ENCODE results near the gene CYBA.

CYBA gene

DNA sequence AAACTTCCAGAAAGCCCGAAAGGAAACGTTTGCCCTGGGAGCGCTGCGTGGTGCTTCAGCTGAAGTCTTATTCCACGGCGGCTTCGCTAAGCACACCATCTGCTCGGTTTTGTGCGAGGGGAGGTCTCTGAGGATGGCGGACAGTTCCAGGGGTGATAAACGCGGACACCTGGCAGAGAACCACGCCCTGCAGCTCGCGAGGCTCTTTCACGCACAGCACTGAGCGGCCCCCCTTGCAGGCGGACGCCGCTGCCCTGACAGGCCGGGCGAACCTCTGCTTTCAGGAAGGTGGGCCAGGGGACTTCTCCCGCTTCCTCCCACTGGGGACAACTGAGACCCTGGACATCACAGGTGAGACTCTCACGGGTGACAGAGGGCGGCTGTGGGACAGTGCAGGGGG, 8.3 kb upstream of the CYBA start:
- FAIRE-seq, result no peak

DNA sequence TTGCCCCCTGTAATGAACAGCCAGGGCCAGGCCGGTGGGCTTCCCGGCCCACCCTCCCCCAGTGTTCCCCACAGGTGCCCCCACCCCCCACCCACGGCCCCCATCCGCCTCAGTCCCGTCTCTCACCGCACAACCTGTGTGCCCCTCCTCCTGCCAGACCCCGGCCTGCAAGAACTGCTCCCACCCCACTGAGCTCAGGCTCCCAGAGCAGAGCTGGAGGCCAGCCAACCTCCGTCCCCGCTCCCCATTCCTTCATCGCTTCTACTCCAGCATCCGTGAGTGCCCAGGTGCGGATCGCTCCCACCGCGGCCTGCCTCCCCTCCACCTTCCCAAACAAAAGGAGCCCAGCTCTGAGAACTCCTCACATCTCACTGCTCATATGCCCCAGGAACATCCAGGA, 7.9 kb upstream of the CYBA start:
- FAIRE-seq, result no peak

DNA sequence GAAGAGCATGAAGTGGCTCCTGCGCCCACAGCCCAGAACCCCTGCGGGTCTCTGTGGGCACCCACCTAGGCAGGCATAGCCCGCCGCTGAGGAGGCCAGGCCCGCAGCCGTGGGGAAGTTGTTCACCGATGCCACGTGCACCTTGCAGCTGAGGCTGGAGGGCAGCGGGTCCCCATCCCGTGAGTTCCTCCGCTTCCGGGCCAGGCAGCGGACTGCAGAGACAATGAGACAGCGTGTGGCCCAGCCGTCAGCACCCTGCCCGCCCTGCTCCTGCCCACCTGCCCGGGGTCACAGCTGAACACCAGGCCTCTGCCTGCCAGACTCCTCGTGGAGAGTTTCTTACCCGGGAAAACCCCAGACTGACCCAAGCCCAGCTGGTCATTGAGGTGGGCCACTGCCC, 6.5 kb upstream of the CYBA start:
- FAIRE-seq, result no peak

DNA sequence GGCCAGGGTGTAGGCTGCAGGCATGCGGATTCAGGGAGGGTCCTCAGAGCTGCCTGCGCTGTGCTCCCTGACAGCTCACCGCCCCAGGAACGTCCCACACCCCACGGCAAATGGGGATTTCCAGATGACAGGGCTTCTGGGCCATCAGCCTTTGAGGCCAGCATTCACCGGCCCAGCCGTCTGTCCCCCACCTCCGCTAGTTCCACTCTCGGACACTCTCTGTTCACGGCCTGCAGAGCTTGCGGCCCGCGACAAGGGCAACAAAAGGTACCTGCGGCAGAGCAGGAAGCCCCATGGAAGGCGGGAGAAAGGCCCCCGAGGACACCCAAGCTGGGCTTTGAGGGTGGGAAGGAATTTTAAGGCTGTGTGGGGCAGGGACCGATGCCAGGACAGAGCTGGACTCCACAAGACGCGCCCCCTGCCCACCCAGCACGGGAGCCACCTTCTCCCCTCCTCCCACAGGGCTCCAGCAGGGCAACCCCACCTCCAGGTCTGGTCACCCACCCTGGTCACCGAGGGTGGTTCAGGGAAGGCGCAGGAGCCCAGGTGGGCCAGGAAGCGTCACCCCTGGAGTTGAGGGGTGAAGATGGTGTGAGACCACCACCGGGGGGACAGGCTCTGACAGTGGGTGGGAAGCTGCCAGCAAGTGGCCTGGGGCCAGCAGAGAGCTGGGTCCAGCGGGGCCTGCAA, 5.6 kb upstream of the CYBA start:
- FAIRE-seq, result no peak

DNA sequence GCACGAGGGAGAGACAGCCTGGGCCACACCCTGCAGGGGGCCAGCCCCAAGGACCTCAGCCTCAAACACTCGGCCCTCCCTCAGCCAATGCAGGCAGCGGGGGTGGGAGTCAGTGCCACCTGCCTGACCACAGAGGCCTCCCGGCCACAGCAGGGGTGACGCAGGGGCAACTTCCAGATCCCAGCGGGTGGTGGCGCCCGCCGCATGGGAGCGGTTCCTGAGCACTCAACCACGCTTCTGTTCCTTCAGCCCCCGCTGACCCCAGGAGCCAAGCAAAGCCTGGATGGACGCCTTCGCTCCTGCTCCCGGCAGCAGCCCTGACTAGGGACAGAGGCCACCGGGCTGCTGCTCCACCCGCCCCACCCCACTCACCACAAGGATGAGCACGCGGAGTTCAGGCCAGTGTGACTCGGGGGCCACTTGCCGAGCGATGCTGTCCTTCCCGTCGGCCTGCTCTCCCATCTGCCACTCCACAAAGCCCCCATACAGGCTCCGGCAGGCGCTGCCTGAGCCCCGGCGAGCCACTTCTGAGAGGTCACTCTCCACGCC, 5.0 kb upstream of the CYBA start:
- no peak for FAIRE-seq

DNA sequence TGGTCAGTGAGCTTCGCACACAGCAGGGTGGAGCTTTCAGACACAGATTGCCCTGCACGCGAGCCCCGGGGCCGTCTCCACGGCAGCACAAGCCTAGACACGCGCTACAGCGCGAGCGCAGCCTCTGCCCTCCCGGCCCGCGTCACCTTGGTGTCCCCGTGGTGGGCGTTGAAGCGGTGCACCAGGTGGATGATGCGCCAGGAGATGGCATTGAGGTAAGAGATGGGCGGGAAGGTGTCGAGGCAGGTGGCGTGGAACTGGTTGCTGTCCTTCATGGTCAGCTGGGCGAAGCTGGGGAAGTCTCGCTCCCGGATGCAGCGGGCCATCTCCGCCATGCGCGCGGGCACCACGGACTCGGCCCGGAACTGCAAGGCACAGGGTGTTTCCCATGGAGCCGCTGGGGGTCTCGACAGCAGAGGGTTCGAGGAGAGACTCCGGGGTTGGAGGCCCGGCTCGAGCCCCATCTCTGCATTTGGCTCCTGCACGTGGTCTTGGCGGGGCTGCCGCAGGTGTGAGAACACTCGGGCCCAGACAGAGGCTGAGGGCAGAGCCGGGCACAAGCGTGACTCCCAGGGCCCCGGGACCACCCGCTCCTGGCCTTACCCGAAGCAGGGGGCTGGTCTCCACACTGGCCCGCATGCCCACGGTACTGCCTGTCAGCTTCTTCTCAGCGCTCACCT, 4.3 kb upstream of the CYBA start:
- FAIRE-seq, result no peak

DNA sequence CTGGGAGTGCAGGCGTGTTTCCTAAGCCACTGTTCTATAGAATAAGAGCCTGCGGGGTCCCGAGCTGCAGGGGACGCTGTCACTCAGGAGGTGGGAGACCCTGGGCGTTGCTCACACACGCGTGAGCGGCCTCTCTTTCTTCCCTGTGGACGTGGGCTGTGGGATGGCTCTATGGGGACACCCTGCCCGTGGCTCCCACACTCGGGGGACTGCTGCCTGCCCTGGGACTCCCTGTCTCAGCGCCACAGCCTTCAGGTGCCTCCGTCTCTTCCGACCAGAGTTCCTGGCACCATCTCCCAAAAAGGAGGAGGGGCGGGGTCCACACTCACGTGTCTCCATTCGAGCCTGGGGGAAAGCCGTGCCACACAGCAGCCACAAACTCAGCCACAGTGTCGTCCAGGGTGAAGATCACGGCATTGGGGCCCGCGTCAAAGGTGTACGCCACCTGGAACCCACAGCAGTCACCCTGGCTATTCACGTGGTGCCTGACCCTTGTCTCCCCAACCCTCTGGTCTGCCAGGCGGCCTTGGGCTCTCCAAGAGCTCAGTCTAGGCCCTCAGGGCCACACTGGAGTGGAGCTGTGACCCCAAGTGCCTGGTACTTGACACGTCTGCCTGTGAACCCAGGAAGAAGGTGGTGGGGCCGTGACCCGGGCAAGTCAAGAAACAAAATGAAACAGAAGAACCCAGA, 3.7 kb upstream of the CYBA start:
- no peak for FAIRE-seq

DNA sequence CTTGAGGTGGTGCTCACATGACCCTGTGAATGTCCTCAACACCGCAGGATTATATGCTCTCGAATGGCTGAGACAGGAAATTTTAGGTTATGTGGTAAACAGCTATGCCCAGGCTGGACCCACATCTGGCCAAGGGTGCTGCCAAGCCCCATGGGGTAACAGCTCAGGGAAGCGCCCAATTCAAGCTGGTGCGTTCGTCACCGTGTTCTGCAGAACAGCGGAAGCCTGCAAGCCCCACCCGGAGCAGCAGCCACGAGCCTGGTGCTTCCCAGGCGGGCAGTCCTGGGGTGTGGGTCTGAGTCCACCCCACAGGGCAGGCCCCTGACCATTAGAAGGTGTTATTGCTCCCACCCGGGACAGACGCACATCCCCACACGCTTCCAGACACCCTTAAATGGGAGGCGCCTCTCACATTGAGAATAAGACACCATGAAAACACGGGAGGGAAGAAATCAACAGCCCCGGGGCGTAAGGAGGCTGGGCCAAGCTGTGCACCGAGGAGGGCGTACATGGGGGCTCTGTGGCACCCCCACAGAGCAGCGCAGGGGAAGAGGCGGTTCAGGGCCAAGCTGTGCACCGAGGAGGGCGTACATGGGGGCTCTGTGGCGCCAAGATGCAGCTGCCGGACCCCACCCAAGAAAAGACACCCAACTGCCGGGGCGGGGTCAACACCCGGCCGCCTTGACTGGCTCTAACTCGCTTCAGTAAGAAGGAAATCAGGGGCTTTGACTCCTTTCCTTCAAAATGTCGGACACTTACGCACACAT, 2.9 kb upstream of the CYBA start:
- FAIRE-seq, result no peak

DNA sequence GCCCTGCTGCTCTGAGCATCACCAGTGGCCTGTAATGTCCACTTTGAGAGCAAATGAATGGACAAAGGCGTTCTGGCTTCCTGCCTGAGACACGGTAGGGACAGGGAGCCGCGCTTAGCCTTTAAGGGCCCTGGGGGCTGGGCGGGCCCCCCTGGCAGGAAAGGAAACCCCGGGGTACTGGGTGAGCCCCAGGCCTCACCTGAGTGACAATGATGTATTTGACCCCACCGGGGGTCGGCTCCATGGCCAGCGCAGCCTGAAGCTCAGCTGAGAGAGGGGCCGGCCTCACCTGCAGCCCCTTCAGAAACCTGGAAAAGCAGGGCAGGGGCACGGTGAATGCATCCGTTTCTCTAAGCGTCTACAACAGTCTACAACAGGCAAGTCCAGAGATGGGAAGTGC, 2.2 kb upstream of the CYBA start:
- no peak for FAIRE-seq

DNA sequence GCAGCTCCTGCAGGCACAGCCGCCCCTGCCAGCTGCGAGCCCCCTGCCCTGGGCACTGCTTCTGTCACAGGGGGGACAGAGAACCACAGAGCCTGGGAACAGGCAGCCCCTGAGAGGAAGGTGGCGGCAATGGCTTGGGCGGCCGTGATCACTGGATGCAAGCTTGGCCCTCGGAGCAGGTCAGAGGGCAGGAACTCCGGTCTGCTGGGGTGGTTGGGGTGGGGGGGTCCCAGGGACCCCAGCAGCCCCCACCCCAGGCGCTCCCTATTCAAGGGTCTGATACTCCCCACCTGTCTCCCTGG, 1.9 kb upstream of the CYBA start:
- FAIRE-seq, result no peak

DNA sequence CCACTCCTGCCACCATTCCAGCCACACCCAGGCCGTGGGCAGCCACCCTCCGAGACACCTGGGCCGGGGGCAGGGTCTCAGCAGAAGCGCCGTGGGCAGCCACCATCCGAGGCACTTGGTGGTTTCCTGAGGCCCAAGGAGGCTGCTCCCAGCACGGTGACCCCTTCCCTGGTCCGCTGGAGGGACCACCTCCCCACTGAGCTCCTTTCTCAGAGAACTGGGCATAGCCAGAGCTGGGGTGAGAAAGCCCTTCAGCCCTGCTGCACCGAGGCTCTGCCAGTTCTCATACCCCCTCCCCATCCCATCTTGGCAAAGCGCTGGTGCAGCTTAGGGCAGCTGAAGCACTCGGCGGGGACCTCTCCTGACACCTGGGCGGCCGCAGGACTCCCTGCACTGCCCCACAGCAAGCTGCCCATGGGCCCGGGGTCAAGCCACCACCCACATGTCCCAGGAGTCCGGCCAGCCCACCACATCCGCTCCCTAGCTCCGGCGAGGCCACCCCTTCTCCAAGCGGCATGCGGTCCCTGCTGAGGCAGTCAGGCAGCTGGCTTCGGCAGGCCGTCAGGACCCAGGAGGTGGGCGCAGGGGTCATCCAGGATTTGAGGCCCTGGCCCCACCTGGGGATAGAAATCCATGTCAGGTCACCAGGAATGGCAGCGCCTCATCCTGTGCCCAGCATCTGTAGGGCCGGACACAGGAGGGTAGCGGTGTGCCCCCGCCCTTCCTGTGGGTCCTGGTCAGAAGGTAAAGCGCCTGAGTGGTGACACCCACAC, 1.3 kb upstream of the CYBA start:
- no peak for FAIRE-seq

DNA sequence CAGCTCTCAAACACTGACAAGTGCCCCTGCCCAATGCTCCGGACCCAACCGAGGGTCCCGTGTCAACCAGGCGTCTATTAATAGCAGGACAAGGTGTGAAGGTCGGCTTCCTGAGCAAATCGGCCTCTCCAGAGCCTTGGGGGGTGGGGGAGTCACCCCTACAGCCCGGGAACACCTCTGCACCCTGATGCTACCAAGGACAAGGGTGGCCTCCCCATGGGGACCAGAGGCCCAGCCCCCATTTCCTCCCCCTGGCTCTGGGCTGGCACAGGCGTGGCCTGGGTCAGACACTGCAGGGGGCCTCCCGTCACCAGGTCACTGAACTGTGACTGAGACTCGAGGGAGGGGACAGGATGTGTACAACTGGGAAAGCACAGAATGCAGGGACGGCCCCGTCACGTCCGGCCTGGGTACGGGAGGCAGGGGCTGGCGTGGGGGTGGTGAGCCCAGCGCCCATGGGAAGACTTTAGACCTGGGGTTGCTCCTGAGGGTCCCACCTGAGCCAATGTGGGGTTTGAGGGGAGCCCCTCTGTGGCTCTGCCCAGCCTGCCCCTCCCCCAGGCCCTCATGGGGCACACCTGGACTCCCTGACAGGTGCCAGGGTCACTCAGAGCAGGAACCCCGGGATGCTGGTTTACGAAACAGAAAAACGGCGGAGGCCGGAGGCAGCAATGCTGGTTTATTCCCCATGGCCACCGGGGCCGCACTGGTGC, 579 bp upstream of the CYBA start:
- FAIRE-seq, result no peak

DNA sequence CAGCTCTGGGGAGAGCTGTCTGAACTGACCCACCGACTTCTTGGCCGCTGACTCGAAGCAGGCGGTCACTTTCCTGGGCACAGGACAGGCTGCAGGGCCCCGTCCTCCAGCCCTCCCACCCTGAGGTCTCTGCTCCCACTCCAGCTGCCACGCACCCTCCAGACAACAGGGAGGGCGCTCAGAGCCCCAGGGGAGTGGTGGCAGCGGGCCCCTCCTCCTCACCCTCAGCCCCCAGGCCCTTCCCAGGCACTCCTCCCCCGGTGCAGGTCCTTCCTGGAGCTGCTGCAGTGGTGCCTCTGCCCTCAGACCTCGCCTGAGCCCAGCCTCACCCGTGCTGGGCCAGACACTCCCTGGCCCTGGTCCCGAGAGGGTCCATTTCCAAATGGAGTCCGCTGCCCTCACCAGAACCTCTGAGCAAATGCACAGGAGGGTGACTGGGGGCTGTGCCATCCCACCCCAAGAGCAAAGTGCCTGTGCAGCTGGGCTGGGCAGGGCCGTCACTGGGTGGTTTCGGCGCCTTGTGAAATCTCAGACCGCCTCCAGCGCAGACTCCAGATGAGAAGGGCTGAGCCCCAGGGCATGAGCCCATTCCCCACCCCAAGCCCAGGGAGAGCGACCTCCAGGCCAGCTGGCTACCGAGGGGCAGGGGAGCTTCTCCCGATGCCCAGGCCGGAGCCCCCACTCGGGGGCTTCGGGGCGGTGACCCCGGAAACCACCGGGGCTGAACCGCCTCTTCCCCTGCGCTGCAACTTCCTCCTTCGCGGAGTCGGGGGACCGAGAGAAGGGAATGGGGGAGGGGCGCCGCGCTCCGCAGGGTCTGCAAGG, 717 bp downstream of the CYBA start:
- FAIRE-seq, result no peak

DNA sequence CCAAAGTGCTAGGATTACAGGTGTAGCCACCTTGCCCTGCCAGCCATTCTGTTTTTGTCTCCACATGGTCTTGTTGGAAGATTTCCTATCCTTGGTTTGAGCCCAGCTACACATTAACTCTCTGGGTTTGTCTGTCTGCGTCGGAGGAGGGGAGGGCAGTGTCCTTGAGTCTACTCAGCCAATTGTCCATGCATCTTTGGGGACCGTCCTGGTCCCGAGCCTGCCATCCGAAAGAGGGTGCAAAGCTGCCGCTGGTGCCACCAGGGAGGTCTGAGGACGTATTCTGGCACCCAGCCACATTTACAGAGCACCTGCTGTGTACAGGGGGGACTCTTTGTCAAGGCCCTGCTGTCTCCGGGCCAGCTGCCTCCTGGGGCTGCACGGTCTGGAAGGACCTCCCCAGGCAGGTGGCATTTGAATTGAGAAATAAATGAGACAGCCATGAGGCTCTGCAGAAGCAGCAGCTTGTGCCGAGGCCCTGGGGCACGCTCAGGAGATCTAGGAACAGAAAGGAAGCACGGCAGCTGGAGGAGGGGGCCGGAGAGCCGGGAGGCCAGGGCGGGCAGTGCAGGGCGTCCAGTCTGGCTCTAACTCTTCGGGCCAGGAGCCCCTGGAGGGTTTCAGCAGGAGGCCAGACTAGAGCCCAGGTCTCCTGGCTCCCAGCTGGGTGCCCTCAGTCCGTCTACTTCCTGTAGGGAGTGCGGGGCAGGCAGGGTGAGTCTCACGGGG, 1.5 kb downstream of the CYBA start:
- FAIRE-seq, result no peak

DNA sequence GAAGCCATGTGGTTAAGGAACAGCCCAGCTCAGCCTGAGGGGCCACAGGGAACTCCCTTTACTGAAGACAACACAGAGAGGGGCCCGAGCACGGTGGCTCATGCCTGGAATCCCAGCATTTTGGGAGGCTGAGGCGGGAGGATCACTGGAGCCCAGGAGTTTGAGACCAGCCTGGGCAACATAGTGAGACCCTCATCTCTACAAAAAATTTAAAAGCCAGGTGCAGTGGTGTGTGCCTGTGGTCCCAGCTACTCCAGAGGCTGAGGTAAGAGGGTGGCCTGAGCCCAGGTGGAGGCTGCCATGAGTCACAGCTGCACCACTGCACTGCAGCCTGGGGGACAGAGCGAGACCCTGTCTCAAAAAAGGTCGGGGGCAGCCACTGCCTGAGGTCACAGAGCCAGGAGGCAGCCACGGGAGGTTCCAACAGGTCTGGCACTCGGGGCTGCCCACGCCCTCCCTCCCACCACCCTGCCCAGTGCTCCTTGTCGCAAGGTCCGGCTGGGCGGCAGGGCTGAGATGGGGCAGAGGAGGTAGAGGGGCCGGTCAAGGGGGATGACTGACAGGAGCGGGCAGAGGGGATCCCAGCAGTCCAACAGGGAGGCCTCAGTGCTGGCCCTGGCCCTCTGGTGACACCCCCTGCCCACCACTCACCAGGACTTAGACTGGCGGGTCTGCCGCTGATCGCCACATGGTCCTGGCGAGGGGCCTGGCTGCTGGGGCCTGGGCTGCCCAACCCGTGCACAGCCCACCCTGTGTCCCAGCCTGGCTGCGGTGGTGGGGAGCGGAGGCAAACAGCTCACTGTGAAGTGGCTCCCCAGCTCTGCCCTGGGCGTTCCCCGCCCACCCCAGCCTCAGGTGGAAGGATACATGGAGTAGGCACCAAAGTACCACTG, 3.4 kb downstream of the CYBA start:
- FAIRE-seq, result no peak

DNA sequence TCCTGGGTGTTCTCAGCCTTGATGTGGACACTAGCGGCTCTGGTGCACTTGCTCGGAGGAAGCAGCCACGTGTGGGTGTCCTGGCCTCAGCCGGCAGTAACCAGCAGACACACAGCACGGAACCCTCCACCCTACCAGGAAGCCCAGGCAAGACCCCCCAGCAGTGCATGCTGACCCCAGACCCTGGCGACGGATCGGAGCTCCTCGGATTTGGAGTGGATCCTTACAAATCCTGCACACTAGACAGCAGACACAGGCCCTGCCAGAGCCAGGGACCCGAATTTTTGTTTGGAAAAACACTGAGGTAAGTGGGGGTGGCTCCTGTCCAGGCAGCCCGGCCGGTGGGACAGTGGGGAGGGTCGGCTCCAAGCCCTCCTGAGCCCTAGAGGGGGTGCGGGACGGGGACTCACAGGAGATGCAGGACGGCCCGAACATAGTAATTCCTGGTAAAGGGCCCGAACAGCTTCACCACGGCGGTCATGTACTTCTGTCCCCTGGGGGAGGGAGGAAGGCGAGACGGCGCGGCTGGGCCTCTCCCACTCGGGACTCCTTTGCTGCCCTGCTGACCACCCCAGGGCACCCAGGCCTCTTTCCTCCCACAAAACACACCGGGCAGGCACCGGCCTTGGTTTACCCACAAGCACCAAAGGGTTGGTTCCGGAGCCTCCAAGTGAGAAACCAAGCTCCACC, 4.4 kb downstream of the CYBA start:
- FAIRE-seq, result no peak

DNA sequence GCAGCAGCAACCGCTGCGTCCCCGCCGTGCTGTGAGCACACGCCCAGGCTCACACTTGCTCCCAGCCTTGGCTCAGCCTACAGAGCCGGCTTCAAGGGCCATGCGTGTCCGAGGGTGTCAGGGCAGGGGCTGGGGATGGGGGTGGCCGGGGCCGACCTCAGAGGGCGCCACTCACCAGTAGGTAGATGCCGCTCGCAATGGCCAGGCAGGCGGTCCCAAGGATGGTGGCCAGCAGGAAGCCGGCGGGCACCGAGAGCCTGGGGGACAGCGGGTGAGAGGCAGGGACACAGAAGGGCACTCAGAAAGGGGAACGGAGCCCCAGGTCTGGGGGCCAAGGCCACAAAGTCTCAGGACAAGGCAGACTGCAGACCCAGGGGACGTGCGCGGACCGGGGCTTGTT, 4.9 kb downstream of the CYBA start:
- no peak for FAIRE-seq

DNA sequence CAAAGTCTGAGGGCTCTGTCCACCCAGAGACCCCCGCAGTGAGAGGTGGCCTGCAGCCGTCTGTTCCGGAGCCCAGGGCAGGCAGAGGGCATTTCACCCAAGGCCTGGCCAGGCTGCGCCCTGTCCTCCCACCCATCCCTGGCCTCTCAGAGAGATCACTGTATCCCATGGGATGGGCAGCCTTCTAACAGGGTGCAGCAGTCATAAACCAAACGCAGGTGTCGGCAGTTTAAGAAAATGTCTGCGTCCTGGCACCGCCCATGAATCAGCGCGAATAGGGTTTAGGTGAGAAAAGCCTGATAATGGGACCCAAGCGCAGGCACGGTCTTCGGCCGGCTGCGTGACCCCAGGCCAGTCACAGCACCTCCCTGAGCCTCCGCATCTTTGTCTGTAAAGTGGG, 5.4 kb downstream of the CYBA start:
- no peak for FAIRE-seq

DNA sequence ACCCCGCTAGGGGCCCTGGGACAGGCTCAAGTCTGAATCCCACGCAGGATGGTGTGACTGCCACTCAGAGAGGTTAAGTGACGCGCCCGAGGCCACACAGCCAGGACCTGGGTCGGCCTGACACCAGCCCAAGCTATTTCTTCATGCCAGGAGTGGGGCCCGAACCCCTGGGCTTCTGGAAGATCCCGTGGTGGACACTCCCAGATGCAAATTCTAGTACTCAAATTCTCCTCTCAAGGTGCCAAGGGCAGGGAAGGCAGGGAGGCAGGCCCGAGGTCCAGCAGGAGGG, 7.3 kb downstream of the CYBA start:
- no peak for FAIRE-seq

Data from TTC549 (cell line).